GM12872 (cell line): ENCODE measurements around the gene SLC6A5.

Experiments
- CTCF ChIP-seq: IDR thresholded peaks from 3 replicates; pipeline ENCODE4 v1.5.1; 2011; ENCODE audit warnings: low read depth, mild to moderate bottlenecking, low read length, moderate library complexity; ENCODE audit not compliant: insufficient read depth

SLC6A5 gene

GRCh38 chr11:20668131-20668809 lies 68.9 kb downstream of the SLC6A5 start:
- TF ChIP-seq CTCF: no peak

GRCh38 chr11:20668844-20669819 lies 69.7 kb downstream of the SLC6A5 start, which contains the start of gene NELL1:
Gene NELL1, plus strand, starts transcription at chr11:20669586.
- TF ChIP-seq CTCF: no peak

GRCh38 chr11:20669820-20670684 lies 70.6 kb downstream of the SLC6A5 start:
- TF ChIP-seq CTCF: no peak

GRCh38 chr11:20670932-20671403 lies 71.6 kb downstream of the SLC6A5 start:
- TF ChIP-seq CTCF: no peak

- peak; percentile 37; the same call in 2 of the 3 replicates for TF ChIP-seq CTCF
Observed at GRCh38 chr11:20671856-20672546, 72.6 kb downstream of the SLC6A5 start.

- TF ChIP-seq CTCF: peak; percentile 45
Observed at GRCh38 chr11:20672575-20672974, 73.2 kb downstream of the SLC6A5 start.
